Left lung (tissue), 10 donors: Measurements from ENCODE around the gene ZNF331. TPM values are rescaled to one million over a fixed set of nuclear protein-coding genes. Genes with fewer than 3 reads are reported as not detected.

Experiments used
- ATAC-seq: fragments of 200-7000 bp; cut with Tn5 transposase; one replicate; pipeline ENCODE4 v1.9.1; 2020; ENCODE audit warnings: moderate library complexity
- DNase-seq, 4 donors: peaks; one replicate each; pipeline ENCODE4 v3.0.0-alpha.2; 2013 to 2020
- H3K27ac ChIP-seq, 2 donors: fragments of 200-600 bp; sonication (generic) in 1 of 2; one replicate each; pipeline versions ENCODE4 v1.5.0 to v1.8.0; 2020 to 2021
- H3K27me3 ChIP-seq, 2 donors: fragments of 200-600 bp; sonication (generic) in 1 of 2; one replicate each; pipeline versions ENCODE4 v1.5.0 to v1.8.0; 2020 to 2021
- H3K36me3 ChIP-seq, 2 donors: fragments of 200-600 bp; sonication (generic) in 1 of 2; one replicate each; pipeline versions ENCODE4 v1.5.0 to v1.8.0; 2020 to 2021
- H3K4me1 ChIP-seq, 2 donors: fragments of 200-600 bp; one replicate each; pipeline ENCODE4 v1.8.0; 2021
- H3K4me3 ChIP-seq, 2 donors: fragments of 200-600 bp; sonication (generic) in 1 of 2; one replicate each; pipeline versions ENCODE4 v1.5.0 to v1.8.0; 2020 to 2021; ENCODE audit warnings: mild to moderate bottlenecking in 1 of 2
- H3K9me3 ChIP-seq, 2 donors: fragments of 200-600 bp; sonication (generic) in 1 of 2; one replicate each; pipeline versions ENCODE4 v1.5.0 to v1.8.0; 2020 to 2021
- intact Hi-C, 2 donors: fragments of 100-400 bp; cut with DNase I; formaldehyde crosslinking; loops; one replicate each; pipeline versions ENCODE4 v1.11.2 to v1.14.2; 2022
- polyA plus RNA-seq, 6 donors: library from polyadenylated mRNA; unstranded; fragments of 120-200 nt; gene quantifications; one replicate each; pipeline ENCODE4 v1.2.1, GENCODE V29; 2013; ENCODE audit not compliant: insufficient read length in 6 of 6
- total RNA-seq, 2 donors: library from RNA; stranded (reverse); fragmentation: NEBNext Ultra II Directional; extraction: Animal tissue kit (Norgen Biotek cat#: 25700); gene quantifications; one replicate each; pipeline ENCODE4 v1.2.1, GENCODE V29; 2021
- TF ChIP-seq, protein P1 (sequence below), 2 donors: fragments of 200-600 bp; sonication (generic) in 1 of 2; IDR thresholded peaks; one replicate each; pipeline versions ENCODE4 v1.5.0 to v1.8.0; 2021; ENCODE audit warnings: antibody characterized with exemption in 2 of 2
- donor health status: DM: no; HTN: yes; CAD: no.
- donor health status: DM: no; HTN: no; CAD: no.

Gene ZNF331
- total and polyA plus RNA-seq, 8 donors, result 19.6 to 25.0 (median 20.7) TPM

DNA sequence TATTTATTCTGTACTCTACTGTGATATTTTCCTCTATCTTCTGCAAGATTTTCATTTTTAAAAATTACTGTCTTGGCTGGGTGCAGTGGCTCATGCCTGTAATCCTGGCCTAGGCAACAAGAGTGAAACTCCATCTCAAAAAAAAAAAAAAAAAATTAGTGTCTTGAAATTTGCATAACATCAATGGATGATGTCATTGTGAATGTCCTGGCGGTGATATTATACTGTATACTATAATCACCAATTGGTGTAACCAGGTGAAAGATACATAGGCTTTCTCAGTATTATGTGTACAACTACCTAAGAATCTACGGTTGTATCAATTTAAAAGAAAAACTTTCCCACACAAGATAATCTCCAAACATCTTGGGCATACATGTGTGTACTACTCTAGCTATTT lies 15.2 kb downstream of the ZNF331 start:
- no peaks in the 10 kb centered on the region for H3K27me3 ChIP-seq
- H3K4me1 ChIP-seq, result peaks cover 0 to 33% of the 10 kb centered on the region in 2 donors
- intact Hi-C loops, result no loop called here
- H3K9me3 ChIP-seq, result peaks cover 0 to 8% of the 10 kb centered on the region in 2 donors
- H3K4me3 ChIP-seq, result peak overlapping the region in 1 of 2 donors; percentile 54
- H3K36me3 ChIP-seq, result peaks cover 0 to 11% of the 10 kb centered on the region in 2 donors
- DNase-seq (no peak), ATAC-seq (no peak)
- H3K27ac ChIP-seq, result peak overlapping the region in 1 of 2 donors; percentile 78
- TF ChIP-seq, protein P1, sequence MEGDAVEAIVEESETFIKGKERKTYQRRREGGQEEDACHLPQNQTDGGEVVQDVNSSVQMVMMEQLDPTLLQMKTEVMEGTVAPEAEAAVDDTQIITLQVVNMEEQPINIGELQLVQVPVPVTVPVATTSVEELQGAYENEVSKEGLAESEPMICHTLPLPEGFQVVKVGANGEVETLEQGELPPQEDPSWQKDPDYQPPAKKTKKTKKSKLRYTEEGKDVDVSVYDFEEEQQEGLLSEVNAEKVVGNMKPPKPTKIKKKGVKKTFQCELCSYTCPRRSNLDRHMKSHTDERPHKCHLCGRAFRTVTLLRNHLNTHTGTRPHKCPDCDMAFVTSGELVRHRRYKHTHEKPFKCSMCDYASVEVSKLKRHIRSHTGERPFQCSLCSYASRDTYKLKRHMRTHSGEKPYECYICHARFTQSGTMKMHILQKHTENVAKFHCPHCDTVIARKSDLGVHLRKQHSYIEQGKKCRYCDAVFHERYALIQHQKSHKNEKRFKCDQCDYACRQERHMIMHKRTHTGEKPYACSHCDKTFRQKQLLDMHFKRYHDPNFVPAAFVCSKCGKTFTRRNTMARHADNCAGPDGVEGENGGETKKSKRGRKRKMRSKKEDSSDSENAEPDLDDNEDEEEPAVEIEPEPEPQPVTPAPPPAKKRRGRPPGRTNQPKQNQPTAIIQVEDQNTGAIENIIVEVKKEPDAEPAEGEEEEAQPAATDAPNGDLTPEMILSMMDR (IDR thresholded peaks at IDR 0.05), result no peak

DNA sequence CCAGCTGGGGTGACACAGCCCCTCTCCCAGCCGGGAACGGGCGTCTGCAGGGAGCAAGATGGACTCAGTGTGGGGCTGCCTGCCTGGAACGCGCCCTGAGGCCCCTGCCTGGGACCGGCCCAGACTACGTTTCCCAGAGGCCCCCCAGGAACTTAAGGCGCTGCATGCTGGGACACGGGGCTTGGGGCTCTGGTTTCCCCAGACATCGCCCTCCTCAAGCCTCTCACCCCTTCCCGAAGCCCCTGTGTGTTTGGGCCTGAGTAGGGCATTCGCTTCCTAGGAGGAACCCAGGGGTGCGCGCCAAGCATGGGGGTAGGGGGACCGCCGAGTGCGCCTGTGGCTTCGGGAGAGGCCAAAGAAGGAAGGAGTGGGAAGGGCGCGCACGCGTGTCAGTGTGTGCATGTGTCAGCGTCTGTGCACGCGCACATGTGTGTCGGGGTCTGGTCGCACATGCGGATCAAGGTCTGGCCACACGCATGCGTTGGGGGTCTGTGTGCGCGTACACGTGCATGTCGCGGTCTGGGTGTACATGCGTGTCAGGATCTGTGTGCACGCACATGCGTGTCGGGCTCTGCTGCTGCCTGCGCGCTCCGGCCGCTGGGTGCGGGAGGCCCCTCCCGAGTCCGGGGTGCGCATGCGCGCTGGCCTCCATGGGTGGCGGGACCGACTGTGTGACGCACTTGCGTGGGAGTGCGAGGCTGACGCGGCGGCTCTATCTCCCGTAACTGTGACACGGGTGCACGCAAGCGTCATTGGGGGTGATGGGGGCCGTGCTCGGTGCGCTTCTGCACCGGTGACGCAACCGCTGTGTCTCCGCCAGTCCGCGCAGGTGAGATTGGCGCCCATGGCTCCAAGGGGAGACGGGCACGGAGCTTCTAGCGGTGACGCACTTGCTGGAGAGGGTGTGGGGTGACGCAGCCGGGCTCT lies 16.2 kb downstream of the ZNF331 start:
- Histone ChIP-seq H3K27me3 (no peaks in the 10 kb centered on the region), H3K4me3 (peak overlapping the region; percentile 43 to 54), H3K27ac (peak overlapping the region; percentile 78 to 87), H3K9me3 (peaks cover 0 to 8% of the 10 kb centered on the region in 2 donors), H3K36me3 (peaks cover 0 to 11% of the 10 kb centered on the region in 2 donors), H3K4me1 (peaks cover 0 to 25% of the 10 kb centered on the region in 2 donors)
- intact Hi-C loops, result no loop called here
- peak; percentile 87 for ATAC-seq
- TF ChIP-seq, protein P1 (IDR thresholded peaks at IDR 0.05), result no peak
- DNase-seq, result peak; percentile 73 to 94 (median 90)

DNA sequence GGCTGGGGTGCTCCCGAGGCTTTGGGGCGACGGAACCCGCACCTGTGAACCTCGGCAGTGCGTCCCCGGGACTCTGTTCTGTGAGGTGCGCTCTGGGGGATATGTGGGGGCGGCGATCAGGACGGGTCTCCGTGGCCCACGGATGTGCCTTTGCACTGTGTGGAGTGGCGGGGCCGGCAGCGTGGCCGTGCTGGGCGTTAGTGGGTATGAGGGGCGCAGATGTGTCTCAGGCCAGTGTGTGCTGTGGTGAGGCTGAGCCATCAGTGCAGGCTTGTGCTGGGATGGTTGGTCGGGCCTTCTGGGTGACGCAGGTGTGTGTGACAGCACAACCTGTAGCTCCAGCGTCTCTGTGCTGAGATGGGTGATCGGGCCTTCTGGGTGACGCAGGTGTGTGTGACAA lies 16.9 kb downstream of the ZNF331 start:
- Histone ChIP-seq H3K4me1 (peaks cover 0 to 20% of the 10 kb centered on the region in 2 donors), H3K36me3 (peaks cover 0 to 15% of the 10 kb centered on the region in 2 donors), H3K27ac (peak overlapping the region; percentile 78 to 87), H3K27me3 (no peaks in the 10 kb centered on the region), H3K9me3 (peaks cover 0 to 8% of the 10 kb centered on the region in 2 donors), H3K4me3 (peak overlapping the region; percentile 43 to 54)
- intact Hi-C loops, result no loop called here
- ATAC-seq (peak; percentile 41), DNase-seq (no peak)
- TF ChIP-seq, protein P1 (IDR thresholded peaks at IDR 0.05), result no peak

DNA sequence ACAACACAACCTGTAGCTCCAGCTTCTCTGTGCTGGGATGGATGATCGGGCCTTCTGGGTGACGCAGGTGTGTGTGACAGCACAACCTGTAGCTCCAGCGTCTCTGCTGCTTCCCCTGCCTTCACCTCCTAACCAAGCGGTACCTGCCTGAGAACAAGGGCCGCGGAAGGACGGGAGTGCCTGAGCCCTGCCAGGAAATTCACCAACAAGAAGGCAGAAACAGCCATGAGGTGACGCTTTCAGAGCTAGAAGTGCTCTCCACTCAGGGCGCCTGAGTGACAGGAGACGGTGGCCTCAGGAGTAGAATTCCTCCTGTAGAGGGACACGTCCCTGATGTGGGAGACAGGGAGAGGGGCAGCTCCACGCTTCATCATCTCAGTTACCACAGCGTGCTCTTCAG lies 17.4 kb downstream of the ZNF331 start:
- Histone ChIP-seq H3K27me3 (no peaks in the 10 kb centered on the region), H3K36me3 (peaks cover 0 to 18% of the 10 kb centered on the region in 2 donors), H3K9me3 (peaks cover 0 to 8% of the 10 kb centered on the region in 2 donors), H3K27ac (peak overlapping the region in 1 of 2 donors; percentile 87), H3K4me3 (peak overlapping the region; percentile 43 to 54), H3K4me1 (peaks cover 0 to 15% of the 10 kb centered on the region in 2 donors)
- ATAC-seq (no peak), DNase-seq (no peak)
- TF ChIP-seq, protein P1 (IDR thresholded peaks at IDR 0.05), result no peak
- intact Hi-C loops, result no loop called here

DNA sequence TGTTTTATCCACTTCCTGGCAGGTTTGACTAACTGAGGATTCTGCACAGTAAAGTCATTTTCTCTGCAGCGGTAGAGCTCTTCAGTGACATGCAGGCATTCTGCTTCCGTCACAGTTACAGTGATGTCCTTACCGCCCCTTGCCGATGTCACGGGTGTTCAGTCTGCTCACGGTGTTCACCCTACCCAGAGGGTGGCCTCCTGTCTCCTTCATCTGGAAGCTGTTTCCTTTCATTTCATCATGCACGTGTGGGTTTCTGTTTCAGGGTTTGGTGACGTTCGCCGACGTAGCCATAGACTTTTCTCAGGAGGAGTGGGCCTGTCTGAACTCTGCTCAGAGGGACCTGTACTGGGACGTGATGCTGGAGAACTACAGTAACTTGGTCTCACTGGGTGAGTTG lies 33.4 kb downstream of the ZNF331 start:
- Histone ChIP-seq H3K4me3 (no peak overlapping the region), H3K9me3 (peaks cover 0 to 25% of the 10 kb centered on the region in 2 donors), H3K4me1 (no peaks in the 10 kb centered on the region), H3K36me3 (peaks cover 0 to 79% of the 10 kb centered on the region in 2 donors), H3K27me3 (no peaks in the 10 kb centered on the region), H3K27ac (no peak overlapping the region)
- no peak for DNase-seq
- intact Hi-C loops, result no loop called here
- ATAC-seq, result no peak
- TF ChIP-seq, protein P1 (IDR thresholded peaks at IDR 0.05), result no peak
